Medulla oblongata (tissue), 1 donor: ENCODE data around the gene SSTR4.
A peak's percentile ranks its signal among the peaks of the same experiment; 100 is the strongest.

Experiments used
- DNase-seq: peaks from one replicate; pipeline ENCODE4 v3.0.0-alpha.2; 2015; ENCODE audit errors: extremely low spot score

SSTR4 gene

GRCh38 chr20:23065266-23066201 lies 30.4 kb downstream of the SSTR4 start:
- DNase-seq: no peak

DNA sequence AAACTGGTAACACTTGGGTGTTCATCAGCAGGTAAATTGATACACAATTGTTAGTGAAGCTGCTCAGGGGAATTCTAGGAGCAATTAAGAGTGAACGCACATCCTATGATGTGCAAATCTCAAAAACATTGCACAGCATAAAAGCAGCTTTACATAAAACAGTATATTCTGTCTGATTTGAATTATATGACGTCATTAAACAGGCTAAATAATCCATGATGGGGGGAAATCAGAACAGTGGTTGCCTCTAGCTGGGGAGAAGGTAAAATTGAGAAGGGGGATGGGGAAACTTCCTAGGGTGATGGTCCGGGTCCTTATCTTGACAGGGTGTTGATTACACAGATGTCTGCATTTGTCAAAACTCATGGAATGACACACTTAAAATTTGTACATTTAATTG lies 31.7 kb downstream of the SSTR4 start:
- no peak for DNase-seq

DNA sequence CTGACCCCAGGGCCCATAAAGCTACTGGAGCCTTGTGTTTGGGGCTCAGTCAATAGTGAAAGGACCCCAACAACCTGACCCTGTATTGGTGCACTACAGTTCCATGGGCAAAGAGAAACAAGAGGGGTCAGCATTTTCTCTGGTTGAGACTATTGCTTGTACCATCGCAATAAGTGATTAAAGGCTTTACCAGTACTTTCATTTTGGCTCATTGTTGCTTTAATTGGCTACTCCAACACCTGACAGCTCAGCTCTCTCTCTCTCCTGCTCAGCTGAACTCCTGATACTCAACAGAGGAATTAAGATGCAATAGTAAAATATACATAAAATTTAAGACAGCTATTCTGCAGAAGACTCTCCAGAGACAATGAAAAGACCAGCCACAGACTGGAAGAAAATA lies 33.2 kb downstream of the SSTR4 start:
- no peak for DNase-seq

DNA sequence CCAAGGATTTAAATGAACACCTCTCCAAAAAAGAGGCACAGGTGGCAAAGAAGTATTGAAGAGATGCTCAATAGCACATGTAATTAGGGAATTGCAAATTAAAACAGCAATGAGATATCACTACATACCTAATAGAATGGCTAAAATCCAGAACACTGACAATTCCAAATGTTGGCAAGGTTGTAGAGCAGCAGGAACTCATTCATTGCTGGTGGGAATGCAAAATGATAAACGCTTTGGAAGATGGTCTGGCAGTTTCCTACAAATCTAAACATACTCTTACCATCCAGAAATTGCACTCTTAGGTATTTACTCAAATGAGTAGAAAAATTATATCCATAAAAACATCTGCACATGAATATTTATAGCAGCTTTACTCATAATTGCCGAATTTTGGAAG lies 34.0 kb downstream of the SSTR4 start:
- DNase-seq: no peak

GRCh38 chr20:23071398-23071797 lies 36.3 kb downstream of the SSTR4 start:
- DNase-seq: no peak

GRCh38 chr20:23071996-23072395 lies 36.9 kb downstream of the SSTR4 start:
- DNase-seq: no peak

DNA sequence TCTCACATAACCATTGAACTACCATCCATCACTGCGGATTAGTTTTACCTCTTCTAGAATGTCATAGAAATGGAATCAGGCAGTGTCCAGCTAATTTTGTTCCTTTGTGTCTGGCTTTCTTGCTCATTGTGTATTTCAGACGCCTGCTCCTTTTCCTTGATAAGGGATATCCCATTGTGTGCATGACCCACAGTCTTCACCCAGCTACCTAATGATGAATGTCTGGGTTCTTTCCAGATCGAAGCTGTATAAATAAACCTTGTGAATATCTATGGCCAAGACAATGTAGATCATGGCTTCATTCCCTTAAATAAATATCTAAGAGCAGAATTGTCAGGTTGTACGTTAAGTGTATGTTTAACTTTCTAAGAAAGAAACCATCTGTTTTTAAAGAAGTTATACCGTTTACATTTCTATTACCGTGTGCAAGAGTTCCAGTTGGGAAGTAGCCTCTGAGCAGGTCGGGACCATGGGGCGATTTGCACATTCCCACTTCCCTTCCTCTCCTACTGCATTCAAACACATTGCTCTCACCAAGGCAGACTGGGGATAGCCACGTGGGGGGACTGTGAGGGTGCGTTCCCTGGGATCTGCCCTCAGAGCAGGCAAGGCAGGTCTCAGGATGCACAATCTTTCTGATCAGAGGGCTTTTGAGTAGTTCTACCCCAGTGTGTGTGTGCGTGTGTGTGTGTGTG lies 37.9 kb downstream of the SSTR4 start:
- no peak for DNase-seq

DNA sequence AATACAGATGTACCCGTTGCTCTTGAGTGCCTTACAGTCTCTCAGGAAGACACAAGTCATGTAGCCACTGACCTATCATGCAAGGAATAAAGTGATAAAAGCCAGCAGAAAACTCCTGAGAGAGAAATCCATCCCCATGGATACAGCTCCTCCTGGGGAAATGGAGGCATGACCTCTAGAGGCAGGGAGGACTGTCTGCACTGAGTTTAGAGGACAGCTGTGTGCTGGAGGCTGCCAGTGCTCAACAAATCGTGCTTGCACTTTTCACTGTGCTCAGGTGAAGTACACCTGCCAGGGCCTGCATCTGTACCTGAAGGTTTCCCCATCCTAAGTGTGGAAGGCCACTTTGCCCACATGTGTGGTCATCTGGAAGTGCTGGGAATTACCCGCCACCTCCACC lies 38.9 kb downstream of the SSTR4 start:
- no peak for DNase-seq

GRCh38 chr20:23077277-23077676 lies 42.2 kb downstream of the SSTR4 start:
- no peak for DNase-seq

DNA sequence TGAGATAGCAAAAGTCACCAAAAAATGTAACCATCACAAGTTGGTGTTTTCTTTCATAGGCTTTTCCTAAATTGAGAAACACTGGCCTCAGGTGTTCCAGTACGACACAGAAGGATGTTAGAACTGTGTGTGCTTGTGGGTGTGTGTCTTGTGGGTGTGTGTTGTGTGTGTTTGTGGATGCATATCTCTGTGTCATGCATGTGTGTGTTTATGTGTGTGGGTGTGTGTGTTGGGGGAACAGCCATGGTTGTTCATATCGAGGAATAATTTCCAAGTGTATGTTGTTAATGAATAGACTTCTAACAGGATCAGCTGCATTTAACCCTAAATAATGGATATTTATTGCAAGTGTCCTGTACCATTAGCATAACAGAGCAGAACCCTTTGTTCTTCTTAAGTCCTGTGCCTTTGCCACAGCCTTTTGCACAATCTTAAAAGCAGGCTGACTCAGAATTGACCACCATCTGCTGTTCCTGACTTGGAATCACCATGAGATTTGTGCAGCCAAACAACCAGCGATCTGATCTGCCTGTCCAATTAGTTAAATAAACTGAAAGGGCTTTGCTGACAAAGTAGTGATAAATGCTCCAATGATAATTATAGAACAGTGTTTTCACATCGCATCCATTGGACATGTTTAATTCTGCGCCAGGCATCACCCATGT lies 43.4 kb downstream of the SSTR4 start:
- DNase-seq: no peak

DNA sequence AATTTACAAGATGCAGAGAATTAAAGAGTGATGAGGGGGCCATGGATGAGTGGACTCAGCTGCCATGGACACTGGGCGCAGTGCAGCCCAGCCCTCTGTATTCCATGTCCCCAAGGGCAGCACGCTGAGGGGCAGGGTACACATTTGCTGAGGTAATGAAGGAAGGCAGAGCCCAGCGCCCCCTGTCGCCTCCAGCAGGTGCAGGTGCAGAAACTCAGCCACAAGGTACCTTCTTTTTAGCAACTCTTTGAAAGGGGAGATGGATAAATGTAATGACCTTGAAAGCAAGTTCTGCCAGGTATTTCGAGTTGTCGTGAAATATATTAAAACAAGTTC lies 43.9 kb downstream of the SSTR4 start:
- no peak for DNase-seq

DNA sequence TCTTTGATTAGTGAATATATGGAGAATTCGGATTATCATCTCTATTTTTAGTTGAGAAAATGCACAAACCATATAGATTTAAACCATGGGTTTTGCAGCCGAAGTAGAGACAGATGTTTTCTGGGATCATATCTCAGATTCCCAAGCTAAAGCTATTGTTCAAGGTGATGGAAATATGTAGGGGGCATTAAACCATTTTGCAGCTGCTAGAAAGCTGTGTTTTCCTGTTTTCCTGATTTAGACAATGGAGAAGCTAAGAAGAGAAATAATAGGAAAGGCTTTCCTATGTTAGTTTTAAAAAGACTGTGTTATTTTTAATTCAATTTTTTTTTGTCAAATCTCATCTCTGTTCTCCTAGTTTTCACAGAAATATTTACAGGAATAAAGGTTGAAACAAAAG lies 44.8 kb downstream of the SSTR4 start:
- no peak for DNase-seq

- no peak for DNase-seq
Observed at GRCh38 chr20:23080521-23080920, 45.4 kb downstream of the SSTR4 start.

GRCh38 chr20:23081263-23081819 lies 46.2 kb downstream of the SSTR4 start:
- DNase-seq: no peak

- DNase-seq: no peak
Observed at GRCh38 chr20:23082846-23083552, 47.9 kb downstream of the SSTR4 start.

- no peak for DNase-seq
Observed at GRCh38 chr20:23083553-23084220, 48.6 kb downstream of the SSTR4 start.

DNA sequence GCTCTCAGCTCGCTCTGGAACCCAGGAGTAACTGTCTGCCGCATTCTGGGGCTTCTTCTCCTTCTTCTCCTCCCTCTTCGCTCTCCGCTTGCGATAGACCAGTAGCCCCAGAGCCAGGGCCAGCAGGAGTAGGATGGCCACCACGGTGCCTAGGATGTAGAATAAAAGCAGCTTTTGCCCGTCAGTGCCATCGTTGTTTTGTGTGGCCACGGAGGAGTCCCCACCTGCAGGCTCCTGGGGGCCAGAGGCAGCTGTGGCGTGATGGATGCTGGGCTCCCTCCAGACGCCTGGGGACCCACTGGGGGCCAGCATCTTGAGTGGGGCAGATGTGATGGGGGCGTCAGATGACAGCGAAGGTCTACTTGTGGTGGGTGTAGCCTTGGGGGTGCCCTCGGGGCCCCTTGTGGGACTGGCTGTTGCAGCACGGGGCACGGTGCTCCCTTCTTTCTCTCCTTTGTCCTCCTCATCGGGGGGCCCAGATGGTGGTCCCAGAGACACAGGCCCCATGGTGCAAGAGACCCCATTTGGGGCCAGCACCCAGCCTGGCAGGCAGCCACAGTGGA lies 49.3 kb downstream of the SSTR4 start:
- no peak for DNase-seq

- DNase-seq: no peak
Observed at GRCh38 chr20:23084845-23085365, 49.8 kb downstream of the SSTR4 start.

GRCh38 chr20:23085436-23086055 lies 50.4 kb downstream of the SSTR4 start:
- no peak for DNase-seq

- DNase-seq: peak; percentile 9
Observed at GRCh38 chr20:23086056-23086566, 51.0 kb downstream of the SSTR4 start, which contains the start of gene CD93. Gene CD93 (minus strand): TSS chr20:23086324. CDS start chr20:23086192, 132 bp downstream.
